CD4-positive, alpha-beta T cell treated with Interferon gamma for 1 hour (primary cell): ENCODE results near the gene KDM6A.
"Not testable (repeated sequence)": the region's sequence is repeated elsewhere in the genome, so short reads cannot be mapped to it uniquely, and the experiment has no call there.

ENCODE experiments used
- DNase-seq: peaks from one replicate; pipeline ENCODE4 v3.0.0-alpha.2; 2020

The KDM6A gene

GRCh38 chrX:44967221-44967620 lies 94.2 kb downstream of the KDM6A start:
- DNase-seq: no peak

DNA sequence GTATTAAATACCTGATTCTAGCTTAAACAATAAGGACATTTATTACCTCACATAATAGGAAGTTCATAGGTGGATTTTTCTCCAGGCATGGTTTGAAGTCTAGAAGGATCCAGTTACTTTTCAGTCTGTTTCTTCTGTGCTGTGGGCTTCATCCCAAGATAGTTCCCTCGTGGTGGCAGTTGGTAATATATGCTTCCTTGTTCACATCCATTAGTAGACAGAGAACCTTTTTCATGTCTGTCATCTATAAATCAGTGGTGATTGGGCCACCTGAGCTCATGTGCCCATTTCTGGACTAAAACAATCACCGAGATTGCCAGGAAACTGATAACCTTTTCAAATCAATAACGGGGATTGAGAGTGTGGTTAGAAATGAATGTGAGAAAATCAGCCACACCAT lies 97.7 kb downstream of the KDM6A start:
- DNase-seq: no peak

- DNase-seq: no peak
Observed at GRCh38 chrX:44971674-44972073, 98.7 kb downstream of the KDM6A start.

DNA sequence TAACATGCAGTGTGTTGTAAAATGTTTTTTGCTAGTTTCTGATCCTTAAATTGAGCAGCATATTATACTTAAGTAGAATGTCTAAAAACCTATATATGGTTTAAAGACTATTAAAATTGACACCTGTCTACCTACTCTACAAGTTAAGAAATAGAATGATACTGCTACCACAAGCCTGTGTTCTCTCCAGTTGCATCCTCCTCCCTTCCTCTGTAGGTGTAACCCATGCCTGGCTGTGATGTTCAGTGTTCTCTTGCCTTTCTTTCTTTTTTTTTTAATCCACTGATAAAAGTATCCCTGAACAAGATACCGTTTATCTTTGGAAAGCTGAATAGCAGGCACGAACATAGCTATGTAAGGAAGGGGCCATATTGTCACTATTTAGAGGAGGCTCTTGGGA lies 99.1 kb downstream of the KDM6A start:
- DNase-seq: no peak

DNA sequence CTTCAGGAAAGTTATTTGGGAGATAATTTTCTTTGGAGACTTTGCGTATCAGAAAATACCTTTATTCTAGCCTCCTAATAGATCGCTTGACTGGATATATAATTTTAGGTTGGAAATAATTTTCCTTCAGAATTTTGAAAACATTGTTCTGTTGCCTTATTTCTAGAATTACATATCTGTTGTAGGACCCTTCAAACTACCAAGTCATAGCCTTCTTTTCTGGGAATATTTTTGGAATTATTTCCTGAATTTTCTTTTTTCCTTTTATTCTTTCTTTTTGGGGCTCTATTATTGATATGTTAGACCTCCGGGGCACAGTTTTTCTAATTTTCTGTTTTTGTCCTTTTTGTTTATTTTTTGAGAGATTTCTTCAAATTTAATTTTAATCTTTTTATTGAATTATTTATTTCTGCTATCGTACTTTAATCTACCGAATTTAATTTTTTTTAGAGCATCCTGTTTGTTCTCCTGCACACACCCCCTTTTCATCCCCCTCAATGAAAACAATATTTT lies 100.5 kb downstream of the KDM6A start:
- no peak for DNase-seq

GRCh38 chrX:44974451-44974850 lies 101.5 kb downstream of the KDM6A start:
- DNase-seq: no peak

DNA sequence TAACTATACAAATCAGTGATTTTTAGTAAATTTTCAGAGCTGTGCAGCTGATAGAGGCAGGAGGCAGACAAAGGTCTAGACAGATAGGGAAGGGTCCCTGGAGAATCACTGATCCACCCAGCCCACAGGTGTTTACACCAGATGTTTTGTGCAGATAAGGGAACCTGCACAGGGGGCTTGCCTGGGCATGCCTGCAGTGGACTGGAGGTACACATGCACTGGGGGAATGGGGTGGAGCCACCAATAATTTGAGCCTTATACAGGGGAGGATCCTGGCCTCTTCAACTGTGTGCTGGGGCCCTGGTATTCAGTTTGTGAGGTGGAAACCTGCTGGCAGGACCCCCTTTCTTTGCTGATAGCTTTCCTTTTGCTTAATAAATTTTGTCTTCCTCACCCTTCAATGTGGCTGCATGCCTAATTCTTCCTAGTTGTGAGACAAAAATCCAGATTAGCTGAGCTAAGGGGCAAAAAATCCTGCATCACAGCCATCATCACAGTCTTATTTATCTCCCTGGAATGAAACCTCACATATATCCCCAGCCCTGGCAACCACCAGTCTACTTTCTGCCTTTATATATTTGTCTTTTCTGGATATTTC lies 102.8 kb downstream of the KDM6A start:
- DNase-seq: no peak

DNA sequence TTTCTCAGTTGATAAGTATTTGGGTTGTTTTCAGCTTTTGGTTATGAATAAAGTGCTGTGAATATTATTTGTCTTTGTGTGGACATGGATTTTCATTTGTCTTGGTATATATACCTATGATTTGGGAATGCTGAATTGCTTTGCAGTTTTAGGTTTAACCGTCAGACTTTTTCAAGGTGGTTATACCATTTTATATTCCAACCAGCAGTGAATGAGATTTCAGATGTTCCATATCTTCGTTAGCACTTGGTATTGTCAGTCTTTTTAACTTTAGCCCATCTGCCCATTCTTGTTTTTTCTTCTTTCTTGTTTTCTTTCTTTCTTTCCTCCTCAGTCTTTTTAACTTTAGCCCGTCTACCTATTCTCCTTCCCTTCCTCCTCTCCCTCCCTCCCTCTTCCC lies 106.0 kb downstream of the KDM6A start:
- DNase-seq: no peak

DNA sequence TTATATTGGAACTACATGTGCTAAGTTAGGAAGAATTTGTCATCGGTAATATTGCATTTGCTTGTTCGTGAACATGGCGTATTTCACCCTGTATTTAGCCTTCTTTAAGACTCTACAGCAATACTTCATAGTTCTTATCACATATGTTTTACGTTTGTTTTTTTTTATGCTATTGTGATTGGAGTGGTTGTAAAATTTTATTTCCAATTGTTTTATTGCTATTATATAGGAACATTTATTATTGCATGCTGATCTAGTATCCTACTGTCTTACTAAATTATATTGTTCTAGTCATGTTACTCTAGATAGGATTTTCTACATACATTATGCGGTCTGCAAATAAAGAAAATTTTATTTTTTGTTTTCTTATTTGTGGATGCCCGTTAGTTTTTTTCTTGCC lies 107.4 kb downstream of the KDM6A start:
- no peak for DNase-seq

- no peak for DNase-seq
Observed at GRCh38 chrX:44980883-44981282, 107.9 kb downstream of the KDM6A start.

GRCh38 chrX:44989995-44990770 lies 117.2 kb downstream of the KDM6A start:
- no peak for DNase-seq

- no peak for DNase-seq
Observed at GRCh38 chrX:44992775-44993174, 119.8 kb downstream of the KDM6A start.

DNA sequence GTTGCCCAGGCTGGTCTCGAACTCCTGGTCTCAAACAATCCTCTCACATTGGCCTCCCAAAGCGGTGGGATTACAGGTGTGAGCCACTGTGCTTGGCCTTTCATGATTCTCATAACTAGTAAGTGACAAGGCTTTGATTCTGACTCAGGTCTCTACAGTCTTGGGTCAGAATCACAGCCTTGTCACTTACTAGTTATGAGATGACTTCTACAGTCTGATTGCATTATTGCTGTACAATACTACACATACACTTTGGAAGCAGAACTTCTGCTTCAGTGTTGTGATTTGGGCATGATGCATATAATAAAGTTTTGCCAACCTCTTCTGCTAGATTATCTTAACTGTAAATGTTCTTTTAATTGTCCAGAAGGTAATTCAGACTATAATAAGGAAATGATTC lies 123.3 kb downstream of the KDM6A start:
- DNase-seq: no peak

DNA sequence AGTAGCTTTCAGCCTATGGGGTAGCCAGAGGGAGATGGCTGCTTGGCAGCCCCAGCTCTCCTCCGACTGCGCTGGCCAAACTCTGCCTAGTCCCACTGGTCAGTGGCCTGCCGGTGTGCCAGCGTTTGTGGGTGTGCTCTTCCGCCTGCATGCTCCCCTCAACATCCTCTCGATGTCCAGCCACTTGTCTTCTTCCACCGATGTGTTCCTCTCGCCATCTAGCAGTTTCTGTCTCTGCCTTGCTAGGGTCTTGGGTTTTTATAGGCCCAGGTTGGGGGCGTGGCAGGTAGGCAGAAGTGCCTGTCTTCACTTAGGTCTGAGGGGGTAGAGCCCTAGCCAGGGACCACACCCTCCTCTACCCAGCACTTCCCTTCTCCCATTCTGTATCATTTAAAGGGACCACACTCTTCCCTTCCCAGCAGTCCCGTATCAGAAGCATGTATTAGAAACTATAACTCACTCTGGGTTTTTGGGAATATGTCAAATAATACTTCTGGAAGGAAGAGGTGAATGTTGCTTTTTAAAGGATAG lies 124.4 kb downstream of the KDM6A start:
- peak; percentile 6 for DNase-seq

GRCh38 chrX:44997888-44998287 lies 124.9 kb downstream of the KDM6A start:
- DNase-seq: no peak

- not testable (repeated sequence) for DNase-seq
Observed at GRCh38 chrX:44999237-44999636, 126.2 kb downstream of the KDM6A start.

DNA sequence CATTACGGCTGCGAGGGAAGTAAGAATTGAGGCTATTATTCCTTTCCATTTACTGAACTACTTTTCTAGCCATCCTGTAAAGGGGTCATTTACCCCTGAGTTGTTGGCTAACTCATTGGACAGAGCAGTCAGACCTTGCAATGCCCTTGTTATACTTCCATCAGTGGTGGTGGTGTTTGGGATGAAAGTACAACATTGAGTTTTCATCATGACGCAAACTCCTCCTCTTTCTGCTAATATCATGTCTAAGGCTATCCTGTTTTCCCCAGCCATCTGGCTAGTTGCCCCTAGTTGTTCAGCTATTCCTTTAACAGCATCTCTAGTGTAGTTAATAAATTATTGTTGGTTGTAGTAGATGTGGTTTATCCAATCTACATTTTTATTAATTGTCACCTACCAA lies 126.9 kb downstream of the KDM6A start:
- not testable (repeated sequence) for DNase-seq

DNA sequence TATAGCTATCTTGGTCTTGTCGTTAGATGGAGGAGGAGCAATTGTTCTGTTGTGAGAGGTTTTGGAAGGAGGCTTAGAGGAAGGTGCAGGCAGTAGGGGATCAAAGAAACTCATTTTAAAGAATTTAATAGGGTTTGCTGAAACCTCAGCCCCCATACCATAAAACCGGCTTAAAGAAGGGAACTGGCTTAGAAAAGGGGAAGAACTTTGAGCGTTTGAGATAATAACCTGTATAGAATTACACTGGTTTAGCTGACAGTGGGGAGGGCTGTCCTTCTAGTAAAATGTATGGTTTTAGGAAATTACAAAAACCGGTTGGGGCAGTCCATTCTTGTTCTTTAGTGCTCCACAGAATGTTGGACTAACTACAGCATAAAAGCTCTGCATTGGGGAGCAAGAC lies 128.1 kb downstream of the KDM6A start:
- no peak for DNase-seq

- no peak for DNase-seq
Observed at GRCh38 chrX:45003085-45003484, 130.1 kb downstream of the KDM6A start.

DNA sequence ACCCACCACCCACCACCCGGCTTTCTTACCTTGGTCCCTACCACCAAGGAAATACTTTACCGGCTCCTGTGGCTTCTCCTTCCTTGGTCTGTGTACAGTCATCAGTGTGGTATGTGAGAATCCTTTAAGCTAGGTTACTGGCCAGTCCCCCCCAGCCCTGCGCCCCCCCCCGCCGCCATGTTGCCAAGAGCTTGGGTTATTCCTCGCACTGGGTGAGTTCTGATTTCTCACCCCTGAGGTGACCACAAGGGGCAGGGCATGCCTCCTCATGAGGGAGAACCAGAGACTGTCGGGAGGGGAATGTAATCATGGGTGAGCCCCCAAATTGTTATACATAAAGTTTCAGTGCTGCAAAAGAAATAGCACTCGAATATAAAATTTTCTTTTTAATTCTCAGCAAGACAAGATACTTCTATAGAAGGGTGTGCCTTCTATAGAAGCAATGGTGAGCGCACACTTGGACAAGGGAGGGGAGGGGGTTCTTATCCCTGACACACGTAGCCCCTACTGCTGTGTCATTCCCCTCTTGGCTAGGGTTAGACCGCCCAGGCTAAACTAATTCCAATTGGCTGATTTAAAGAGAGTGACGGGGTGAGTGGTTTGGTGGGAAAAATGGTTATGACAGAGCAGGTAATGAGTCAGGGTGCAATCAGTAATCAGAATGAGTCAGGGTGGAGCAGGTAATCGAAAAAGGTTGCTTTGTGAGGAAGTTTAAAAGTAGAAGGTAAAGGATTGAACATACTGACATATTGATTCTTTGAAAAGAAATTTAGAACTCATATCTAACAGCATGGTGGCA lies 133.2 kb downstream of the KDM6A start:
- DNase-seq: no peak

- DNase-seq: no peak
Observed at GRCh38 chrX:45007598-45007997, 134.6 kb downstream of the KDM6A start.

DNA sequence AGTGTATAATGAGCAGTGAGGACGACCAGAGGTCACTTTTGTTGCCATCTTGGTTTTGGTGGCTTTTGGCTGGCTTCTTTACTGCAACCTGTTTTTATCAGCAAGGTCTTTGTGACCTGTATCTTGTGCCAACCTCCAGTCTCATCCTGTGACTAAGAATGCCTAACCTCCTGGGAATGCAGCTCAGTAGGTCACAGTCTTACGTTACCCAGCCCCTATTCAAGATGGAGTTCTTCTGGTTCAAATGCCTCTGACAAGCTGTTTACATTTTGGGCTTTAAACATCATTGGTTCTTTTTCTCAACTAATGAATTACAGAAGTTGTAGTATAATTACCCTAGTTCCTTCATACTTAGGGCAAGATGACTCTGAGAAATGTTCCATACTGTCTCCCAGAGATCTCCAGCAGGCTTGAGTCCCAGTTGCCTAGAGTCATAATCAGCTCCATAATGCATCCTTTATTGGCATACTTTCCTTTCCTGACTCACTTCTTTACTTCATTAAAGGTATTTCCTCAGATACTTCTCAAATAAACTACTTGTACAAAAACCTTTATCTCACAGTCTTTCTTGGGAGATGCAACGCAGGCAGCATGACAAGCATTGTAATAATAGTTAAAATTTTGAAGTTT lies 136.5 kb downstream of the KDM6A start:
- DNase-seq: no peak

- DNase-seq: no peak
Observed at GRCh38 chrX:45011131-45011530, 138.1 kb downstream of the KDM6A start.
